ENCODE data around the gene FAM83B.

FAM83B gene

GRCh38 chr6:54830216-54830615 lies 16.4 kb upstream of the FAM83B start:
- Mint-ChIP-seq H3K4me3 (no peak overlapping the region), H3K27me3 (no peaks in the 10 kb centered on the region)

GRCh38 chr6:54835176-54835575 lies 11.4 kb upstream of the FAM83B start:
- H3K4me1 Mint-ChIP-seq (ENCODE audit: low read depth), result no peaks in the 10 kb centered on the region
- intact Hi-C loops (cut with micrococcal nuclease), result no loop called here
- no peak overlapping the region for H3K4me3 Mint-ChIP-seq
- no peaks in the 10 kb centered on the region for H3K9me3 Mint-ChIP-seq
- H3K36me3 Mint-ChIP-seq (ENCODE audit: low read depth), result no peaks in the 10 kb centered on the region
- H3K27me3 Mint-ChIP-seq, result no peaks in the 10 kb centered on the region
- no peak overlapping the region for H3K27ac Mint-ChIP-seq

More at GRCh38 chr6:54830216-54830615, 16.4 kb upstream of the FAM83B start:
- intact Hi-C loops (cut with micrococcal nuclease), result no loop called here
- Mint-ChIP-seq H3K36me3 (ENCODE audit: low read depth) (no peaks in the 10 kb centered on the region), H3K9me3 (peaks cover 15% of the 10 kb centered on the region), H3K4me1 (ENCODE audit: low read depth) (no peaks in the 10 kb centered on the region), H3K27ac (no peak overlapping the region)

- Mint-ChIP-seq H3K36me3 (ENCODE audit: low read depth) (no peaks in the 10 kb centered on the region), H3K27me3 (peaks cover 36% of the 10 kb centered on the region), H3K4me3 (peak overlapping the region; percentile 74), H3K27ac (no peak overlapping the region), H3K9me3 (no peaks in the 10 kb centered on the region), H3K4me1 (ENCODE audit: low read depth) (peaks cover 18% of the 10 kb centered on the region)
- intact Hi-C loops (cut with micrococcal nuclease), result no loop called here
These were observed 495 bp downstream of the FAM83B start for GRCh38 chr6:54846857-54847674.

GRCh38 chr6:54847799-54848597 lies 1.4 kb downstream of the FAM83B start:
- Mint-ChIP-seq H3K4me1 (ENCODE audit: low read depth) (peaks cover 18% of the 10 kb centered on the region), H3K27me3 (peaks cover 36% of the 10 kb centered on the region), H3K36me3 (ENCODE audit: low read depth) (no peaks in the 10 kb centered on the region), H3K4me3 (no peak overlapping the region), H3K9me3 (no peaks in the 10 kb centered on the region), H3K27ac (no peak overlapping the region)
- intact Hi-C loops (cut with micrococcal nuclease), result no loop called here

GRCh38 chr6:54850114-54850513 lies 3.5 kb downstream of the FAM83B start:
- peaks cover 6% of the 10 kb centered on the region for H3K9me3 Mint-ChIP-seq
- peaks cover 18% of the 10 kb centered on the region for H3K4me1 Mint-ChIP-seq (ENCODE audit: low read depth)
- H3K27me3 Mint-ChIP-seq, result peaks cover 31% of the 10 kb centered on the region
- H3K4me3 Mint-ChIP-seq, result no peak overlapping the region
- intact Hi-C loops (cut with micrococcal nuclease), result no loop called here
- no peaks in the 10 kb centered on the region for H3K36me3 Mint-ChIP-seq (ENCODE audit: low read depth)
- H3K27ac Mint-ChIP-seq, result no peak overlapping the region

- intact Hi-C loops (cut with micrococcal nuclease), result no loop called here
- no peaks in the 10 kb centered on the region for H3K4me1 Mint-ChIP-seq (ENCODE audit: low read depth)
- no peak overlapping the region for H3K4me3 Mint-ChIP-seq
- H3K27ac Mint-ChIP-seq, result no peak overlapping the region
- peaks cover 6% of the 10 kb centered on the region for H3K9me3 Mint-ChIP-seq
- H3K27me3 Mint-ChIP-seq, result no peaks in the 10 kb centered on the region
- H3K36me3 Mint-ChIP-seq (ENCODE audit: low read depth), result no peaks in the 10 kb centered on the region
These were observed 9.6 kb downstream of the FAM83B start for GRCh38 chr6:54856129-54856528.

GRCh38 chr6:54860132-54860531 lies 13.6 kb downstream of the FAM83B start:
- H3K36me3 Mint-ChIP-seq (ENCODE audit: low read depth), result no peaks in the 10 kb centered on the region
- no peaks in the 10 kb centered on the region for H3K4me1 Mint-ChIP-seq (ENCODE audit: low read depth)
- no peaks in the 10 kb centered on the region for H3K27me3 Mint-ChIP-seq
- no peak overlapping the region for H3K27ac Mint-ChIP-seq
- no peaks in the 10 kb centered on the region for H3K9me3 Mint-ChIP-seq
- intact Hi-C loops (cut with micrococcal nuclease), result no loop called here
- no peak overlapping the region for H3K4me3 Mint-ChIP-seq

GRCh38 chr6:54860739-54861138 lies 14.2 kb downstream of the FAM83B start:
- H3K27ac Mint-ChIP-seq, result no peak overlapping the region
- no peak overlapping the region for H3K4me3 Mint-ChIP-seq
- H3K36me3 Mint-ChIP-seq (ENCODE audit: low read depth), result no peaks in the 10 kb centered on the region
- intact Hi-C loops (cut with micrococcal nuclease), result no loop called here
- H3K4me1 Mint-ChIP-seq (ENCODE audit: low read depth), result no peaks in the 10 kb centered on the region
- no peaks in the 10 kb centered on the region for H3K27me3 Mint-ChIP-seq
- no peaks in the 10 kb centered on the region for H3K9me3 Mint-ChIP-seq

GRCh38 chr6:54861905-54862616 lies 15.5 kb downstream of the FAM83B start:
- no peak overlapping the region for H3K27ac Mint-ChIP-seq
- H3K4me1 Mint-ChIP-seq (ENCODE audit: low read depth), result no peaks in the 10 kb centered on the region
- no peak overlapping the region for H3K4me3 Mint-ChIP-seq
- H3K36me3 Mint-ChIP-seq (ENCODE audit: low read depth), result no peaks in the 10 kb centered on the region
- no peaks in the 10 kb centered on the region for H3K9me3 Mint-ChIP-seq
- no peaks in the 10 kb centered on the region for H3K27me3 Mint-ChIP-seq
- intact Hi-C loops (cut with micrococcal nuclease), result no loop called here

GRCh38 chr6:54864272-54864671 lies 17.7 kb downstream of the FAM83B start:
- Mint-ChIP-seq H3K4me1 (ENCODE audit: low read depth) (no peaks in the 10 kb centered on the region), H3K27ac (no peak overlapping the region), H3K9me3 (no peaks in the 10 kb centered on the region), H3K4me3 (no peak overlapping the region), H3K27me3 (no peaks in the 10 kb centered on the region), H3K36me3 (ENCODE audit: low read depth) (no peaks in the 10 kb centered on the region)
- intact Hi-C loops (cut with micrococcal nuclease), result no loop called here

GRCh38 chr6:54865091-54865631 lies 18.6 kb downstream of the FAM83B start:
- H3K9me3 Mint-ChIP-seq, result no peaks in the 10 kb centered on the region
- intact Hi-C loops (cut with micrococcal nuclease), result no loop called here
- H3K4me1 Mint-ChIP-seq (ENCODE audit: low read depth), result no peaks in the 10 kb centered on the region
- no peak overlapping the region for H3K4me3 Mint-ChIP-seq
- H3K27me3 Mint-ChIP-seq, result no peaks in the 10 kb centered on the region
- H3K36me3 Mint-ChIP-seq (ENCODE audit: low read depth), result no peaks in the 10 kb centered on the region
- no peak overlapping the region for H3K27ac Mint-ChIP-seq

GRCh38 chr6:54868556-54868955 lies 22.0 kb downstream of the FAM83B start:
- Mint-ChIP-seq H3K4me3 (no peak overlapping the region), H3K9me3 (no peaks in the 10 kb centered on the region), H3K27ac (no peak overlapping the region), H3K27me3 (no peaks in the 10 kb centered on the region), H3K4me1 (ENCODE audit: low read depth) (no peaks in the 10 kb centered on the region), H3K36me3 (ENCODE audit: low read depth) (no peaks in the 10 kb centered on the region)
- intact Hi-C loops (cut with micrococcal nuclease), result no loop called here

GRCh38 chr6:54873599-54873998 lies 27.0 kb downstream of the FAM83B start:
- Mint-ChIP-seq H3K27ac (no peak overlapping the region), H3K36me3 (ENCODE audit: low read depth) (no peaks in the 10 kb centered on the region), H3K9me3 (no peaks in the 10 kb centered on the region), H3K27me3 (no peaks in the 10 kb centered on the region), H3K4me1 (ENCODE audit: low read depth) (no peaks in the 10 kb centered on the region), H3K4me3 (no peak overlapping the region)
- intact Hi-C loops (cut with micrococcal nuclease), result loop anchor here (10.0 kb wide), 1 partner anchor 191 kb away; no protein-coding TSS in a partner anchor

Data from dendritic cell treated with granulocyte-macrophage colony-stimulating factor and Interleukin-4, amounts not matched to agents 40 ng/mL and 50 ng/mL, for 4 days (primary cell).